H9 (cell line): ENCODE measurements around the gene LMTK3. TPM values are rescaled to one million over a fixed set of nuclear protein-coding genes. Genes with fewer than 3 reads are reported as not detected.
A peak's percentile ranks its signal among the peaks of the same experiment; 100 is the strongest.

Source experiments
- DNase-seq: peaks from one replicate; pipeline ENCODE4 v3.0.0-alpha.2; 2017
- H2AFZ ChIP-seq: one replicate; pipeline ENCODE4 v1.6.1; 2013; ENCODE audit warnings: mild to moderate bottlenecking, low read length, control low read depth, moderate library complexity
- H2AK5ac ChIP-seq: 2 replicates; pipeline ENCODE4 v1.6.1; 2013; ENCODE audit warnings: low read length, control low read depth, mixed read lengths; ENCODE audit not compliant: insufficient read length
- H2BK120ac ChIP-seq: one replicate; pipeline ENCODE4 v1.6.1; 2013; ENCODE audit warnings: low read depth, mild to moderate bottlenecking, low read length, control low read depth, inconsistent platforms; ENCODE audit not compliant: poor library complexity, severe bottlenecking
- H2BK12ac ChIP-seq: 2 replicates; pipeline ENCODE4 v1.6.1; 2013; ENCODE audit warnings: low read length, control low read depth, mixed read lengths, low read depth; ENCODE audit not compliant: insufficient read length
- H2BK15ac ChIP-seq: 2 replicates; pipeline ENCODE4 v1.6.1; 2013; ENCODE audit warnings: low read depth, low read length, control low read depth
- H2BK20ac ChIP-seq: one replicate; pipeline ENCODE4 v1.6.1; 2013; ENCODE audit warnings: low read depth, mild to moderate bottlenecking, low read length, control low read depth, inconsistent platforms; ENCODE audit not compliant: poor library complexity, severe bottlenecking
- H2BK5ac ChIP-seq: 2 replicates; pipeline ENCODE4 v1.6.1; 2013; ENCODE audit warnings: low read length, control low read depth, mixed read lengths; ENCODE audit not compliant: insufficient read length
- H3K14ac ChIP-seq: 2 replicates; pipeline ENCODE4 v1.6.1; 2013; ENCODE audit warnings: low read length, control low read depth; ENCODE audit not compliant: insufficient read depth
- H3K18ac ChIP-seq: 2 replicates; pipeline ENCODE4 v1.6.1; 2013; ENCODE audit warnings: low read depth, mild to moderate bottlenecking, mixed read lengths, low read length, control low read depth; ENCODE audit not compliant: insufficient read length
- H3K23ac ChIP-seq: 2 replicates; pipeline ENCODE4 v1.6.1; 2013; ENCODE audit warnings: low read length, control low read depth, mixed read lengths, low read depth; ENCODE audit not compliant: insufficient read length
- H3K23me2 ChIP-seq: 2 replicates; pipeline ENCODE4 v1.6.1; 2013; ENCODE audit warnings: low read depth, mild to moderate bottlenecking, mixed read lengths, low read length, control low read depth; ENCODE audit not compliant: insufficient read length, poor library complexity, severe bottlenecking
- H3K27ac ChIP-seq: 2 replicates; pipeline ENCODE4 v1.5.1; 2013; ENCODE audit warnings: low read length, control low read depth, mixed read lengths, low read depth; ENCODE audit not compliant: insufficient read length
- H3K27me3 ChIP-seq: 2 replicates; pipeline ENCODE4 v1.6.1; 2013; ENCODE audit warnings: low read length, control low read depth, inconsistent platforms; ENCODE audit not compliant: insufficient read depth
- H3K4ac ChIP-seq: 2 replicates; pipeline ENCODE4 v1.6.1; 2013; ENCODE audit warnings: low read depth, mild to moderate bottlenecking, control low read depth, inconsistent platforms, low read length, moderate library complexity
- H3K4me1 ChIP-seq: 2 replicates; pipeline ENCODE4 v1.6.1; 2013; ENCODE audit warnings: low read length, control low read depth, inconsistent platforms; ENCODE audit not compliant: insufficient read depth
- H3K4me2 ChIP-seq: 2 replicates; pipeline ENCODE4 v1.6.1; 2013; ENCODE audit warnings: low read length, control low read depth, mixed read lengths; ENCODE audit not compliant: insufficient read length, insufficient read depth
- H3K56ac ChIP-seq: 2 replicates; pipeline ENCODE4 v1.6.1; 2013; ENCODE audit warnings: low read depth, mild to moderate bottlenecking, mixed read lengths, low read length, control low read depth; ENCODE audit not compliant: insufficient read length
- H3K79me1 ChIP-seq: 2 replicates; pipeline ENCODE4 v1.6.1; 2013; ENCODE audit warnings: low read depth, mild to moderate bottlenecking, moderate library complexity, low read length, control low read depth, inconsistent platforms; ENCODE audit not compliant: insufficient read depth, poor library complexity, severe bottlenecking
- H3K79me2 ChIP-seq: 2 replicates; pipeline ENCODE4 v1.6.1; 2013; ENCODE audit warnings: low read length, control low read depth, inconsistent platforms; ENCODE audit not compliant: insufficient read depth
- H3K9ac ChIP-seq: 2 replicates; pipeline ENCODE4 v1.6.1; 2013; ENCODE audit warnings: low read length, control low read depth, mixed read lengths; ENCODE audit not compliant: insufficient read length; ENCODE audit errors: extremely low read depth
- H3K9me3 ChIP-seq: one replicate; pipeline ENCODE4 v1.6.1; 2013; ENCODE audit warnings: low read depth, low read length, inconsistent platforms; ENCODE audit not compliant: control insufficient read depth
- H3T11ph ChIP-seq: one replicate; pipeline ENCODE4 v1.6.1; 2013; ENCODE audit warnings: mild to moderate bottlenecking, low read length, control low read depth, inconsistent platforms
- H4K20me1 ChIP-seq: one replicate; pipeline ENCODE4 v1.6.1; 2013; ENCODE audit not compliant: control insufficient read depth, insufficient read length, insufficient read depth
- H4K5ac ChIP-seq: 2 replicates; pipeline ENCODE4 v1.6.1; 2013; ENCODE audit warnings: low read depth, mild to moderate bottlenecking, mixed read lengths, low read length, control low read depth; ENCODE audit not compliant: insufficient read length
- H4K8ac ChIP-seq: replicated peaks from 2 replicates; pipeline ENCODE4 v1.6.1; 2013; ENCODE audit warnings: low read length, control low read depth, mixed read lengths, low read depth; ENCODE audit not compliant: insufficient read length
- H4K91ac ChIP-seq: 2 replicates; pipeline ENCODE4 v1.6.1; 2013; ENCODE audit warnings: low read depth, mild to moderate bottlenecking, moderate library complexity, mixed read lengths, low read length, control low read depth; ENCODE audit not compliant: insufficient read length
- H3K27ac Mint-ChIP-seq, 3 experiments: 2 replicates in 2 of 3; 3 replicates in 1 of 3; pipeline ENCODE4 v1.8.0; 2020 to 2021; ENCODE audit warnings: mixed read lengths in 3 of 3, mild to moderate bottlenecking in 1 of 3, moderate library complexity in 1 of 3
- H3K27me3 Mint-ChIP-seq: 2 replicates; pipeline ENCODE4 v1.8.0; 2021; ENCODE audit warnings: low read depth, mild to moderate bottlenecking, moderate library complexity, mixed read lengths
- H3K36me3 Mint-ChIP-seq, 3 experiments: 2 replicates in 2 of 3; 3 replicates in 1 of 3; pipeline ENCODE4 v1.8.0; 2020 to 2021; ENCODE audit warnings: low read depth in 3 of 3, mixed read lengths in 3 of 3; ENCODE audit not compliant: insufficient read depth in 1 of 3
- H3K4me1 Mint-ChIP-seq, 2 experiments: 2 replicates each; pipeline ENCODE4 v1.8.0; 2020; ENCODE audit warnings: mixed read lengths in 2 of 2
- H3K4me3 Mint-ChIP-seq, 2 experiments: 2 replicates in 1 of 2; 3 replicates in 1 of 2; pipeline ENCODE4 v1.8.0; 2020 to 2021; ENCODE audit warnings: mild to moderate bottlenecking in 2 of 2, mixed read lengths in 2 of 2, moderate library complexity in 1 of 2
- H3K9me3 Mint-ChIP-seq, 2 experiments: 2 replicates in 1 of 2; 3 replicates in 1 of 2; pipeline ENCODE4 v1.8.0; 2020; ENCODE audit warnings: mild to moderate bottlenecking in 2 of 2, mixed read lengths in 2 of 2, moderate library complexity in 1 of 2
- WGBS: extraction: QIAGEN DNeasy Blood & Tissue Kit; methylation state at CpG from one replicate; pipeline ENCODE4 v1.1.7; 2013; ENCODE audit warnings: missing lambda C conversion rate, low lambda C conversion rate, mixed read lengths; ENCODE audit not compliant: insufficient read length; ENCODE audit errors: extremely low coverage; 5-methylcytosine and 5-hydroxymethylcytosine counted together
- total RNA-seq: library from RNA; stranded (reverse); gene quantifications from 2 replicates; pipeline ENCODE4 v1.2.1, GENCODE V29; 2021
- TF ChIP-seq, protein P1 (sequence below): fragments of 200-600 bp; sonication (generic); conservative IDR thresholded peaks from 3 replicates; pipeline ENCODE4 v1.8.0; 2021; ENCODE audit warnings: antibody characterized with exemption, mild to moderate bottlenecking

Gene LMTK3
- total RNA-seq, 1 experiment from 2014 or later = 14.4 TPM

DNA sequence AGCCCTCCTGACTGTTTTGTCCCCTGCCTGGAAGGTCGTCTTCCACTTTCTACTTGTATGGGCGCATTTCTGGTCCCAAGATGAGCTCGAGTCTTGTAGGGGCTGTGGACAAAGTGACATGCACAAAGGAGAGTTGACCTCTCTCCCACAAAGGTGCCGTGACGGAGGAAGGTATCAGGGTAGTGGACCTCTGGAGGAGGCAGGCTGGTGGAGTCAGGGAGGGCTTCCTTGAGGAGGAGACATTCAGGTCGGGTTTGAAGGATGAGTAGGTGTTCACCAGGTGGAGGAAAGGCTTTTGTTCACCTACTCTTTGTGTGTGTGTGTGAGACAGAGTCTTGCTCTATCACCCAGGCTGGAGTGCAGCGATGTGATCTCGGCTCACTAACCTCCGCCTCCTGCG, 40.8 kb downstream of the LMTK3 start:
- H3K36me3 Mint-ChIP-seq = peaks cover 46 to 60% (median 59%) of the 10 kb centered on the region in 3 experiments
- peak overlapping the region; percentile 84 to 95 for H3K4me3 Mint-ChIP-seq
- no peak overlapping the region for H3K9ac ChIP-seq
- no peak overlapping the region for H2BK5ac ChIP-seq
- no peak overlapping the region for H4K91ac ChIP-seq
- no peaks in the 10 kb centered on the region for H4K20me1 ChIP-seq
- H3K4me1 ChIP-seq = no peaks in the 10 kb centered on the region
- H2BK12ac ChIP-seq = no peak overlapping the region
- no peak overlapping the region for H2AFZ ChIP-seq
- TF ChIP-seq, protein P1, sequence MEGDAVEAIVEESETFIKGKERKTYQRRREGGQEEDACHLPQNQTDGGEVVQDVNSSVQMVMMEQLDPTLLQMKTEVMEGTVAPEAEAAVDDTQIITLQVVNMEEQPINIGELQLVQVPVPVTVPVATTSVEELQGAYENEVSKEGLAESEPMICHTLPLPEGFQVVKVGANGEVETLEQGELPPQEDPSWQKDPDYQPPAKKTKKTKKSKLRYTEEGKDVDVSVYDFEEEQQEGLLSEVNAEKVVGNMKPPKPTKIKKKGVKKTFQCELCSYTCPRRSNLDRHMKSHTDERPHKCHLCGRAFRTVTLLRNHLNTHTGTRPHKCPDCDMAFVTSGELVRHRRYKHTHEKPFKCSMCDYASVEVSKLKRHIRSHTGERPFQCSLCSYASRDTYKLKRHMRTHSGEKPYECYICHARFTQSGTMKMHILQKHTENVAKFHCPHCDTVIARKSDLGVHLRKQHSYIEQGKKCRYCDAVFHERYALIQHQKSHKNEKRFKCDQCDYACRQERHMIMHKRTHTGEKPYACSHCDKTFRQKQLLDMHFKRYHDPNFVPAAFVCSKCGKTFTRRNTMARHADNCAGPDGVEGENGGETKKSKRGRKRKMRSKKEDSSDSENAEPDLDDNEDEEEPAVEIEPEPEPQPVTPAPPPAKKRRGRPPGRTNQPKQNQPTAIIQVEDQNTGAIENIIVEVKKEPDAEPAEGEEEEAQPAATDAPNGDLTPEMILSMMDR = no peak
- H4K5ac ChIP-seq = no peak overlapping the region
- H3K4me1 Mint-ChIP-seq = peaks cover 6 to 16% of the 10 kb centered on the region in 2 experiments
- H3K9me3 Mint-ChIP-seq = no peaks in the 10 kb centered on the region; a peak in 2 of 5 replicates
- no peak overlapping the region for H2AK5ac ChIP-seq
- H3K9me3 ChIP-seq = no peaks in the 10 kb centered on the region
- H2BK20ac ChIP-seq = no peak overlapping the region
- no CpG with 5 or more reads among the region's 10 CpGs for WGBS
- no peak overlapping the region for H3K4me2 ChIP-seq
- no peak overlapping the region for H3K27ac Mint-ChIP-seq
- H3K79me2 ChIP-seq = no peaks in the 10 kb centered on the region; the same call in 1 of the 2 replicates
- DNase-seq = no peak
- no peak overlapping the region for H2BK15ac ChIP-seq
- no peak overlapping the region for H3K23ac ChIP-seq
- no peaks in the 10 kb centered on the region for H3K23me2 ChIP-seq
- H3K14ac ChIP-seq = no peak overlapping the region
- H3K4ac ChIP-seq = no peak overlapping the region
- H3K18ac ChIP-seq = no peak overlapping the region
- H3K27me3 ChIP-seq = no peaks in the 10 kb centered on the region
- no peak overlapping the region for H4K8ac ChIP-seq
- H3K27ac ChIP-seq = no peak overlapping the region
- no peaks in the 10 kb centered on the region; the same call in 1 of the 2 replicates for H3K27me3 Mint-ChIP-seq
- no peak overlapping the region for H3K56ac ChIP-seq
- no peak overlapping the region for H3T11ph ChIP-seq
- H3K79me1 ChIP-seq = peaks cover 2% of the 10 kb centered on the region
- no peak overlapping the region for H2BK120ac ChIP-seq
